NCI-H146 treated with DMSO at 0.1 percent for 48 hours (cell line): Measurements from ENCODE around the gene CENATAC.
"Not testable (repeated sequence)": the region's sequence is repeated elsewhere in the genome, so short reads cannot be mapped to it uniquely, and the experiment has no call there.

Experiments
- DNase-seq: peaks from one replicate; lab custom pipeline; 2025; ENCODE audit not compliant: unreplicated experiment; lab: John Stamatoyannopoulos, UW

CENATAC gene

DNA sequence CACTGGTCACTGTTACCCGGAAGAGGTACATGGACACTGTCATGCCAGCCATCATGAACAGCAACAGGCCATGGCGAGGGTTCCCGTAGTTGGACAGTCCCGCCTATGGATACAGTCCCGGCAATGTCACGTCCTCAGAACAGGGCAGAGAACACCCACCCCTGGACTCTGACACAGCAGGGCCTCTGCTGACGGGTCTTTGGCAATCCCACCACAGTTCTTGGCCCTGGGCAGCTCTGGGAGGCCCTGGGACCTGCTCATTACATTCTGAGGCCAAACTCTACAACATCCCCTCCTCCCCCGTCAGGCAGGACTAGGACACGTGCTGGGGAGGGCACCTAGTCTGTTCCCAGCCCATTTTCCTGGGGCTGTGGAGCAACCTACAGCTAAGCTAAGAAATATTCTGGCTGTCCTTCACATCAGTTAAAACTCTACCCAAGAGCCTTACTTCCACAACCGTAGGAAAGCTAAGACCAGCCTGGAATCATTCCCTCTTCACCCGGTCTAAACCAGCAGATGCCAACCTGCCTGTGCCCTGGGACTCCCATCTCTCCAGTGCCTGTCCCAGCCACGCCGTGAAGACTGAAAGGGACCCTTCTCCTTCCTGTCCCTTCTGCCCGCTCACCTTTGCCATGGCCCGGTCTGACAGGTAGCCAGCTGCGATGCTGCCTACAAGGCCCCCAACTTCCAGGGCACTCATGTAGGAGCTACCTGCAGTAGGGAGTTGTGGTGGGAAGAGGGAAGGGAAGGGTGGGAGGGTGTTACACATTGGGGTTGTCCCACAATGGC lies 28.2 kb downstream of the CENATAC start:
- DNase-seq, result no peak

DNA sequence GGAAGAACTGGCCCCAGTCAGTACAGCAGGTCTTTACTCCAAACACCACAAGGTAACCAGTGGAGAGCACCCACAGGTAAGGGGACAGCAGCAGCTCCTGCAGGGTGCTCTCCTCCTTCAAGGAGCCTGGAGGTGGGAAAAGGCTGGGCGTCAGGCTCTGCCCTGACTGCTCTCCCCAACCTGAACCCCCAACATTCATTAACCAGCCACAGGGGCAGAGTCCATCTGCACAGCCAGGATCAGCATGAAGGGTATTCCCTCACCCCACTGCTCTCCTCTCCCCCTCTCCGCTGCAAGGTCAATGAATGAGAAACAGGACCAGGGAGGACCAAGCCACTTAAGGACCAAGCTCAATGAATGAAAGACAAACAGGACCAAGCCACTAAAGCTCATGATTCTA lies 29.0 kb downstream of the CENATAC start:
- no peak for DNase-seq

- DNase-seq, result no peak
Observed at GRCh38 chr11:119027561-119028345, 29.8 kb downstream of the CENATAC start.

DNA sequence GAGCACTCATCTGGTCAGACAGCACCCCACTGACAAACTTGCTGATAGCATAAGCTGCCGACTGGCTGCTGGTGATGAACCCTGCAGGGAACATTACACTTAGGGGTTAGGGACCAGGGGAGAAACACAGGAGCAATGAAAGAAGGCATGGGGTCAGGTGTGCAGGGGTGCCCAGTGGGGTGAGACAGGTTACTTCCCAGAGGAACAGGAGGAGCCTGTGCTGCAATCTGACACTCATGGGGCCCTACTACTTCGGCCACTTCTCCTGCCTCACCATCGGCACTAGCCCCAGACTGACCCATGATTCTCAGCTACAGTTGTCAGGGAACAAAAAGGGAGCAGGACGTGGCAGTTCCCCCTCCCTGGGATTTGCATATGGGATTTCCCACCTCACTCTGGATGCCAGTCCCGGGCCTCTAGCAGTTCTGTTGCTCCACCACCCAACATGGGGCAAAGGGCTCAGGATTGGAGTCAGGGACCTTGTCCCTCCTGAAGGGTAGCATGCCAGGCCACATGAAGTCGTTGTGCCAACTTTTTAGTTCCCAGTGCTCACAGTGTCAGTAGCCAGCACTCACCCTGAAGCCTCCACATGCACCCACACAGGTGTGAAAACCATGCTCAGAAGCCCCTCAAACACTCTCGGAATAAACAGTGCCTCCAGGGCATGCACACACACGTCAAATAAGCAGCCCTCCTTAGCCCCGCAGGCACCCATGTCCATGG lies 30.6 kb downstream of the CENATAC start:
- no peak for DNase-seq

GRCh38 chr11:119029069-119029339 lies 31.1 kb downstream of the CENATAC start:
- DNase-seq, result no peak

GRCh38 chr11:119029340-119030028 lies 31.5 kb downstream of the CENATAC start:
- no peak for DNase-seq

- no peak for DNase-seq
Observed at GRCh38 chr11:119030029-119030328, 32.0 kb downstream of the CENATAC start.

- DNase-seq, result peak; percentile 90
Observed at GRCh38 chr11:119030329-119031047, 32.5 kb downstream of the CENATAC start, which contains the start of gene SLC37A4. Gene SLC37A4 (minus strand): TSS chr11:119030877.

DNA sequence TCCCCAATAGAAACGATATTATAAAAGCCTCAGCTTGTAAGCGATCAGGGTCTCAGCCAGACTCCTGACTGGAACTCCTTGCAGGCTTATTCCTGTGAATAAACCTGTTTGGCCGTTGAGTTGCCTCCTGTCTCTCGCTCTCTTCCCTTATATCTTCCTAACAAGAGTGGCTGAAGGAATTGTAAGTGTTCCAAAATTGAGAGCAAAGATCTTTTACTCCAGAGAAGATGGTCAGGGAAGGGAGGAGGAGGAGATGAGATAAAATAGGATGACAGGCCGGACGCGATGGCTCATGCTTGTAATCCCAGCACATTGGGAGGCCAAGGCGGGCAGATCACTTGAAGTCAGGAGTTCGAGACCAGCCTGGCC lies 34.0 kb downstream of the CENATAC start:
- DNase-seq, result no peak

GRCh38 chr11:119033421-119033820 lies 35.5 kb downstream of the CENATAC start:
- DNase-seq, result not testable (repeated sequence)

- no peak for DNase-seq
Observed at GRCh38 chr11:119034813-119035212, 36.9 kb downstream of the CENATAC start.

- DNase-seq, result no peak
Observed at GRCh38 chr11:119038884-119039283, 40.9 kb downstream of the CENATAC start.

DNA sequence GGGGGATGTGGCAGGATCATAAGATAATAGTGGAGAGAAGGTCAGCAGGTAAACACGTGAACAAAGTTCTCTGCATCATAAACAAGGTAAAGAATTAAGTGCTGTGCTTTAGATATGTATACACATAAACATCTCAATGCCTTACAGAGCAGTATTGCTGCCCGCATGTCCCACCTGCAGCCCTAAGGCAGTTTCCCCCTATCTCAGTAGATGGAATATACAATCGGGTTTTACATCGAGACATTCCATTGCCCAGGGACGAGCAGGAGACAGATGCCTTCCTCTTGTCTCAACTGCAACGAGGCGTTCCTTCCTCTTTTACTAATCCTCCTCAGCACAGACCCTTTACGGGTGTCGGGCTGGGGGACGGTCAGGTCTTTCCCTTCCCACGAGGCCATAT lies 41.5 kb downstream of the CENATAC start:
- DNase-seq, result not testable (repeated sequence)

- DNase-seq, result no peak
Observed at GRCh38 chr11:119041821-119042514, 44.0 kb downstream of the CENATAC start.

- DNase-seq, result no peak
Observed at GRCh38 chr11:119042927-119043326, 45.0 kb downstream of the CENATAC start.

DNA sequence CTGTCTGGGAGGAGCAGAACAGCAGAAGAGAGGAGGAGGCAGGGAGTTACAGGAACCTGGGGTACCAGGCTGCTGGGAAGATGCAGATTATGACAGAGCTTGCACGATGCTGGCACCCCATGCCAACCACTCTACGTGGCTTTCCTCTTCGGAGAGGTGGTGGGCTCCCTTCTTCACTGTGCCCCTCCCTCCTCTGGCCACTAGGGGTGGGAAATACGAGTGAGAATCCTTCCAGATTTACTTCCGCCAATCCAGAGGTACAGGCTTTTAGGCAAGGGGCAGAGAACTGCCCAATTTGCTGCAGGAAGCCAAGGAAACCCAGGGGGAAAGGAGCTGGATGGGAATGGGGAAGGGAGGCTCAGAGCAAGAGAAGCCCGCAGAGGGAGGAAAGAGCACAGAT lies 46.8 kb downstream of the CENATAC start:
- no peak for DNase-seq

GRCh38 chr11:119046489-119046888 lies 48.6 kb downstream of the CENATAC start:
- no peak for DNase-seq

- DNase-seq, result no peak
Observed at GRCh38 chr11:119047205-119047604, 49.3 kb downstream of the CENATAC start.

GRCh38 chr11:119048644-119049043 lies 50.7 kb downstream of the CENATAC start:
- no peak for DNase-seq

DNA sequence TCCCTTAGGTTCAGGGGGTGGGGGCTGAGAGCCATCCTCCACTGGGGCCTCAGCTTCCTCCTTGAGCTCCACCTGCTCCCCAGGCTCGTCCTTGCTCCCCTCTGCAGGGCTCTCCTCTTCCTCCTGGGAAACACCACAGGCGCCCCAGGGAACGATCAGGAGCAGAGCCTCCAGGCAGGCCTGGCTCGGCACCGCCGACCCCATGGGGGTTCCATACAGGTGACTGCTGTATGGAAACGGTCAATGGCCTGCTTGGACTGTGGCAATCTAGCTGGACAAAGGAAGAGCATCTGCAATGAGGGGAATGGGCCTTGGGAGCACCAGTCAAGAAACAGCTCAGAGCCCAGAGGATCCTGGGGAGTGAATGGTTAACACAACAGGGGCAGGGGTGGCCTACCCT lies 51.1 kb downstream of the CENATAC start:
- DNase-seq, result no peak
